ENCODE data around the gene RNF144A. TPM values are rescaled to one million over a fixed set of nuclear protein-coding genes. Genes with fewer than 3 reads are reported as not detected.
"Not testable (repeated sequence)": the region's sequence is repeated elsewhere in the genome, so short reads cannot be mapped to it uniquely, and the experiment has no call there.

RNF144A gene
- total and polyA plus RNA-seq, 2 donors (not counting 1 experiment from before 2014, with no cell fraction given) = 0.17 to 0.24 TPM

DNA sequence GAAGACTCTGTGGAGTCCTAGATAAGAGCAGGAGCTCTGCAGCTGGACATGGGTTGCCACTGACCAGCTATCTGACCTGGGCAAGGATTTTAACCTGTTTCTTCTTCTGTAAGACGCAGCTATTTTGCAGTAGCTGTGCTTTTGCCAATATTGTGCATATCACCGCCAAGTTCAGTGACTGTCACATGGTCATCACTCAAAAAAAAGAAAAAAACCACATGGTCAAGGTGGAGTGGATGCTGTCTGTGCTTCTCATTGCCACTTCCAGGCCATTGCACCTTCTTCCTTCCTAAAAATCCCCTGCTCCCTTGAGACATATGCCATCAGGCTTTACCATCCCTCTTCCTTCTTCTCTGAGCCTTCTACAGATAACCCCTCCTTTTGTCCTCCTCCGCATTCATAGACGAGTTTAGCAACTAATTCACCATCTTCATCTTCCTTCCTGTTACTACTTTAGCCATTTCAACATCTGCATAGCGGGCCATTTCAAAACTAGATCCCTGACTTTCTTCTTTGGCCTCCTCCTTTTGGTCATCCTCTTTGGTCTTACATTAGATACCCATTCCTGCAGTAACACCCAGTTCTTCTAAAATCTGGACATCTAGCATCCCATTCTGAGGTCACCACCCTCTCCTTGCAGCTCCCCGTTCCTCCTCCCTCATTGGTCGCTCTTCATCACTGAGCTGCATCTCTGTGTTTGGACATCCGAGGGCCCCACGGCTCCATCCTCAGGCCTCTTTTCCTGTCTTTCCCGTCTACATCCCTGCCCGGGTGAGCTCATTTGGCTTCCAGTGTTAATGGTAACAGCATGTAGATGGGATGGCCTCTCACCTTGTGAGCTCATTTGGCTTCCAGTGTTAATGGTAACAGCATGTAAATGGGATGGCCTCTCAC is 17.8 kb downstream of the RNF144A start:
- Histone ChIP-seq H3K4me3 (replicated peaks in 1 of 4; ENCODE audit: control extremely low read depth in 1 of 4, insufficient read depth in 1 of 4, low read depth in 3 of 4, low read length in 4 of 4) (no peak overlapping the region), H3K4me2 (ENCODE audit: extremely low read depth, insufficient read depth, low read length) (no peak overlapping the region), H3K79me2 (ENCODE audit: control insufficient read depth, insufficient read depth, low read length) (no peaks in the 10 kb centered on the region), H3K27me3 (ENCODE audit: control insufficient read depth, insufficient read depth, low read length) (no peaks in the 10 kb centered on the region), H3K27ac (ENCODE audit: insufficient read depth, low read length) (no peak overlapping the region), H3K9me3 (ENCODE audit: control insufficient read depth, insufficient read depth, low read depth, low read length) (no peaks in the 10 kb centered on the region), H3K36me3 (ENCODE audit: control insufficient read depth, insufficient read depth, low read length) (no peaks in the 10 kb centered on the region), H4K20me1 (ENCODE audit: control insufficient read depth, extremely low read depth, insufficient read depth, low read length) (no peaks in the 10 kb centered on the region), H2AFZ (ENCODE audit: low read length) (no peak overlapping the region), H3K4me1 (ENCODE audit: control insufficient read depth, extremely low read depth, insufficient read depth, low read length) (no peaks in the 10 kb centered on the region), H3K9ac (ENCODE audit: insufficient read depth, low read length) (no peak overlapping the region)
- TF ChIP-seq CTCF (conservative IDR thresholded peaks at IDR 0.05 in 1 of 2, IDR thresholded peaks at IDR 0.05 in 1 of 2; ENCODE audit: low read depth in 1 of 2, low read length in 2 of 2) = no peak
- no peak for TF ChIP-seq EZH2 (IDR thresholded peaks at IDR 0.05; ENCODE audit: low read length, missing control alignments)
- DNase-seq (ENCODE audit: low read depth in 2 of 2) = no peak

GRCh38 chr2:6935652-6936020 is 18.4 kb downstream of the RNF144A start:
- not testable (repeated sequence) for H3K79me2 ChIP-seq (ENCODE audit: control insufficient read depth, insufficient read depth, low read length); H3K36me3 ChIP-seq (ENCODE audit: control insufficient read depth, insufficient read depth, low read length); H3K4me2 ChIP-seq (ENCODE audit: extremely low read depth, insufficient read depth, low read length); H3K9me3 ChIP-seq (ENCODE audit: control insufficient read depth, insufficient read depth, low read depth, low read length); H4K20me1 ChIP-seq (ENCODE audit: control insufficient read depth, extremely low read depth, insufficient read depth, low read length); H3K9ac ChIP-seq (ENCODE audit: insufficient read depth, low read length); H2AFZ ChIP-seq (ENCODE audit: low read length); H3K27ac ChIP-seq (ENCODE audit: insufficient read depth, low read length); H3K4me3 ChIP-seq (replicated peaks in 1 of 4; ENCODE audit: control extremely low read depth in 1 of 4, insufficient read depth in 1 of 4, low read depth in 3 of 4, low read length in 4 of 4); H3K27me3 ChIP-seq (ENCODE audit: control insufficient read depth, insufficient read depth, low read length); H3K4me1 ChIP-seq (ENCODE audit: control insufficient read depth, extremely low read depth, insufficient read depth, low read length); DNase-seq (ENCODE audit: low read depth in 2 of 2)

- no peak overlapping the region for H2AFZ ChIP-seq (ENCODE audit: low read length)
- no peaks in the 10 kb centered on the region for H3K9me3 ChIP-seq (ENCODE audit: control insufficient read depth, insufficient read depth, low read depth, low read length)
- no peaks in the 10 kb centered on the region for H4K20me1 ChIP-seq (ENCODE audit: control insufficient read depth, extremely low read depth, insufficient read depth, low read length)
- no peak overlapping the region for H3K4me3 ChIP-seq (replicated peaks in 1 of 4; ENCODE audit: control extremely low read depth in 1 of 4, insufficient read depth in 1 of 4, low read depth in 3 of 4, low read length in 4 of 4)
- H3K9ac ChIP-seq (ENCODE audit: insufficient read depth, low read length) = no peak overlapping the region
- no peak for DNase-seq (ENCODE audit: low read depth in 2 of 2)
- no peaks in the 10 kb centered on the region for H3K79me2 ChIP-seq (ENCODE audit: control insufficient read depth, insufficient read depth, low read length)
- H3K4me2 ChIP-seq (ENCODE audit: extremely low read depth, insufficient read depth, low read length) = no peak overlapping the region
- H3K36me3 ChIP-seq (ENCODE audit: control insufficient read depth, insufficient read depth, low read length) = no peaks in the 10 kb centered on the region
- peaks cover 3% of the 10 kb centered on the region for H3K27me3 ChIP-seq (ENCODE audit: control insufficient read depth, insufficient read depth, low read length)
- H3K4me1 ChIP-seq (ENCODE audit: control insufficient read depth, extremely low read depth, insufficient read depth, low read length) = no peaks in the 10 kb centered on the region
- H3K27ac ChIP-seq (ENCODE audit: insufficient read depth, low read length) = no peak overlapping the region
- TF ChIP-seq EZH2 (IDR thresholded peaks at IDR 0.05; ENCODE audit: low read length, missing control alignments) = no peak
Measured at GRCh38 chr2:6937157-6937556, 19.9 kb downstream of the RNF144A start.

GRCh38 chr2:6937582-6937981 is 20.4 kb downstream of the RNF144A start:
- no peaks in the 10 kb centered on the region for H3K9me3 ChIP-seq (ENCODE audit: control insufficient read depth, insufficient read depth, low read depth, low read length)
- no peak for TF ChIP-seq EZH2 (IDR thresholded peaks at IDR 0.05; ENCODE audit: low read length, missing control alignments)
- TF ChIP-seq CTCF (conservative IDR thresholded peaks at IDR 0.05 in 1 of 2, IDR thresholded peaks at IDR 0.05 in 1 of 2; ENCODE audit: low read depth in 1 of 2, low read length in 2 of 2) = no peak
- H3K9ac ChIP-seq (ENCODE audit: insufficient read depth, low read length) = no peak overlapping the region
- H3K4me1 ChIP-seq (ENCODE audit: control insufficient read depth, extremely low read depth, insufficient read depth, low read length) = no peaks in the 10 kb centered on the region
- no peak overlapping the region for H2AFZ ChIP-seq (ENCODE audit: low read length)
- no peaks in the 10 kb centered on the region for H3K79me2 ChIP-seq (ENCODE audit: control insufficient read depth, insufficient read depth, low read length)
- no peak overlapping the region for H3K27ac ChIP-seq (ENCODE audit: insufficient read depth, low read length)
- H4K20me1 ChIP-seq (ENCODE audit: control insufficient read depth, extremely low read depth, insufficient read depth, low read length) = no peaks in the 10 kb centered on the region
- DNase-seq (ENCODE audit: low read depth in 2 of 2) = no peak
- H3K36me3 ChIP-seq (ENCODE audit: control insufficient read depth, insufficient read depth, low read length) = no peaks in the 10 kb centered on the region
- no peak overlapping the region for H3K4me2 ChIP-seq (ENCODE audit: extremely low read depth, insufficient read depth, low read length)
- peaks cover 3% of the 10 kb centered on the region for H3K27me3 ChIP-seq (ENCODE audit: control insufficient read depth, insufficient read depth, low read length)
- H3K4me3 ChIP-seq (replicated peaks in 1 of 4; ENCODE audit: control extremely low read depth in 1 of 4, insufficient read depth in 1 of 4, low read depth in 3 of 4, low read length in 4 of 4) = no peak overlapping the region
